ENCODE measurements around the gene TGFBR3.

Gene TGFBR3

DNA sequence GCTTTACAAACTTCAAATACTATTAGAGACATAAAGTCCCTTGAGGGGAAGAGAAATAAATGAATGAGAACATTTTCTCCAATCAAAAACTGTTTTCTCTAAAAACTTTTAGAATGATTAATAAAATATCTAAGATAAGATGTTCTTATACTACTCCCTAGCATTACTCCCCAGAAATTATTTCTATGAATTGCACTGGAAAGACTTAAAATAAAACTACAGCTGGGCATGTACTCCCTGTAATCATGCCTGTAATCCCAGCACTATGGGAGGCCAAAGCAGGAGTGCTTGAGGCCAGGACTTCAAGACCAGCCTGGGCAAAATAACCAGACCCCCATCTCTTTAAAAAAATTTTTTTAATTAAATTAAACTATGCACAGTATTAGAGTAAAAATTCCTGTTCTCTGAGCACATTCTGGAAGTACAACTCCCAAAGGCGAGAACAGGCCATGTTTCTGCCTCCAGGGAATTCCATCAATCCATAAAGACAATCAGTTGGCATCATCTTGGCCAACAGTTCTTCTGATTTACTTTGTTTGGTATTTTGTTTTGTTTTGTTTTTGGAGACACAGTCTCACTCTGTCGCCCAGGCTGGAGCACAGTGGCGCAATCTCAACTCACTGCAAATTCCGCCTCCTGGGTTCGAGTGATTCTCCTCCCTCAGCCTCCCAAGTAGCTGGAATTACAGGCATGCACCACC, 77.9 kb downstream of the TGFBR3 start:
- Histone ChIP-seq H2AFZ (ENCODE audit: low read depth, low read length) (no peak overlapping the region), H4K20me1 (ENCODE audit: insufficient read depth, low read length) (no peaks in the 10 kb centered on the region), H3K79me2 (ENCODE audit: insufficient read depth, low read length) (no peaks in the 10 kb centered on the region), H3K9me3 (ENCODE audit: insufficient read depth, low read length, severe bottlenecking) (no peaks in the 10 kb centered on the region), H3K9ac (ENCODE audit: low read depth, low read length) (no peak overlapping the region), H3K4me3 (ENCODE audit: low read depth in 1 of 2, low read length in 2 of 2) (no peak overlapping the region), H3K4me2 (ENCODE audit: insufficient read depth, low read length) (no peak overlapping the region), H3K27me3 (ENCODE audit: insufficient read depth, low read length, poor library complexity) (no peaks in the 10 kb centered on the region), H3K4me1 (ENCODE audit: insufficient read depth, low read length) (peaks cover 19% of the 10 kb centered on the region), H3K36me3 (ENCODE audit: insufficient read depth, low read length) (no peaks in the 10 kb centered on the region), H3K27ac (ENCODE audit: low read length) (no peak overlapping the region)
- ATAC-seq (ENCODE audit: insufficient read depth, low read depth) (no peak), DNase-seq (no peak)
- TF ChIP-seq EZH2 (IDR thresholded peaks at IDR 0.05; ENCODE audit: borderline replicate concordance, low read depth, low read length, severe bottlenecking), result no peak
- TF ChIP-seq, protein P1, sequence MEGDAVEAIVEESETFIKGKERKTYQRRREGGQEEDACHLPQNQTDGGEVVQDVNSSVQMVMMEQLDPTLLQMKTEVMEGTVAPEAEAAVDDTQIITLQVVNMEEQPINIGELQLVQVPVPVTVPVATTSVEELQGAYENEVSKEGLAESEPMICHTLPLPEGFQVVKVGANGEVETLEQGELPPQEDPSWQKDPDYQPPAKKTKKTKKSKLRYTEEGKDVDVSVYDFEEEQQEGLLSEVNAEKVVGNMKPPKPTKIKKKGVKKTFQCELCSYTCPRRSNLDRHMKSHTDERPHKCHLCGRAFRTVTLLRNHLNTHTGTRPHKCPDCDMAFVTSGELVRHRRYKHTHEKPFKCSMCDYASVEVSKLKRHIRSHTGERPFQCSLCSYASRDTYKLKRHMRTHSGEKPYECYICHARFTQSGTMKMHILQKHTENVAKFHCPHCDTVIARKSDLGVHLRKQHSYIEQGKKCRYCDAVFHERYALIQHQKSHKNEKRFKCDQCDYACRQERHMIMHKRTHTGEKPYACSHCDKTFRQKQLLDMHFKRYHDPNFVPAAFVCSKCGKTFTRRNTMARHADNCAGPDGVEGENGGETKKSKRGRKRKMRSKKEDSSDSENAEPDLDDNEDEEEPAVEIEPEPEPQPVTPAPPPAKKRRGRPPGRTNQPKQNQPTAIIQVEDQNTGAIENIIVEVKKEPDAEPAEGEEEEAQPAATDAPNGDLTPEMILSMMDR (IDR thresholded peaks at IDR 0.05; ENCODE audit: borderline replicate concordance, extremely low read depth, low read length, poor library complexity, severe bottlenecking), result no peak

DNA sequence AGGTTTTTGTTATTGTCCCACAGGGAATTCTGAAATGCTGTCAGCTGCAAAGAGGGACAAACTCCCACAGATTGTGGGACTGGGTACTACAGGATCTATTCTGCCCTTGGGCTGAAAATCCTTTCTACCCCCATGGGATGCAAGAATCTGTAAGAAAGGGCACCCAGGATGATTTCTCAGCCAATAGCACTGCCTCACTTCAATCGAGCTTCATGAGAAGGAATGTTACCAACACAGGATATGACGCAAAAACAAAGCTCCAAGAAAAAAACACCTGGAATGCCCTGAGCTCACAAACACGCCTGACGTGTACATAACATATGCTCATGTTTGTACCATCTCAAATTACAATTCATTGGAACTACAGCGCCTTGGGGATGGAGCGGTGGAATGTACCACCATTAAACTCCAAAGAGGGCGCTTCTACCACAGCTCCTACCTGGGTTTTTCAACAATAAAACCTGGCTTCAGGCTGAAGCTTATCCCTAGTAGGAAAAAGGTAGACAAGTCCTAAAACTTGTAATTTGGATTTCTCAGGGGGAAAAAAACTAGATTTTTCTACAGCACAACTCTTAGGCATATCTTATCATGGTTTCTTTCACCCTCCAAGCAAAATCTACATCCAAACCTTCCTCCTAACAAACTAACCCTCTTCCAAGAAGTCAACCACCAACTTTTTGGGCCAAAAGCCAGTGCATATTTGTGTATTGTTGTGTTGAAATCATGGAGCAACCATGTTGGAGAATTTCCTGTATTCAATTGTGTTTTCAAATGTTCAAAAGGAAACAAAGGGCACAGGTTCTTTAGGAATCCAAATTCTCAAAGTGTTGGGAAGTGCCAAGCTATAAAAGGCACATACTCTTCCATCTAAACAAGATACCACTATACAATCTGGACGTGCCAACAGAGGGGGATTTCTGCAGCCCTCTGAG, 78.9 kb downstream of the TGFBR3 start:
- Histone ChIP-seq H3K79me2 (ENCODE audit: insufficient read depth, low read length) (no peaks in the 10 kb centered on the region), H3K9me3 (ENCODE audit: insufficient read depth, low read length, severe bottlenecking) (no peaks in the 10 kb centered on the region), H4K20me1 (ENCODE audit: insufficient read depth, low read length) (no peaks in the 10 kb centered on the region), H3K4me2 (ENCODE audit: insufficient read depth, low read length) (no peak overlapping the region), H3K36me3 (ENCODE audit: insufficient read depth, low read length) (no peaks in the 10 kb centered on the region), H3K27me3 (ENCODE audit: insufficient read depth, low read length, poor library complexity) (no peaks in the 10 kb centered on the region), H3K27ac (ENCODE audit: low read length) (no peak overlapping the region), H2AFZ (ENCODE audit: low read depth, low read length) (no peak overlapping the region), H3K4me1 (ENCODE audit: insufficient read depth, low read length) (peaks cover 24% of the 10 kb centered on the region), H3K9ac (ENCODE audit: low read depth, low read length) (no peak overlapping the region), H3K4me3 (ENCODE audit: low read depth in 1 of 2, low read length in 2 of 2) (no peak overlapping the region)
- no peak for DNase-seq
- TF ChIP-seq, protein P1 (IDR thresholded peaks at IDR 0.05; ENCODE audit: borderline replicate concordance, extremely low read depth, low read length, poor library complexity, severe bottlenecking), result no peak
- no peak for TF ChIP-seq EZH2 (IDR thresholded peaks at IDR 0.05; ENCODE audit: borderline replicate concordance, low read depth, low read length, severe bottlenecking)
- no peak for ATAC-seq (ENCODE audit: insufficient read depth, low read depth)

DNA sequence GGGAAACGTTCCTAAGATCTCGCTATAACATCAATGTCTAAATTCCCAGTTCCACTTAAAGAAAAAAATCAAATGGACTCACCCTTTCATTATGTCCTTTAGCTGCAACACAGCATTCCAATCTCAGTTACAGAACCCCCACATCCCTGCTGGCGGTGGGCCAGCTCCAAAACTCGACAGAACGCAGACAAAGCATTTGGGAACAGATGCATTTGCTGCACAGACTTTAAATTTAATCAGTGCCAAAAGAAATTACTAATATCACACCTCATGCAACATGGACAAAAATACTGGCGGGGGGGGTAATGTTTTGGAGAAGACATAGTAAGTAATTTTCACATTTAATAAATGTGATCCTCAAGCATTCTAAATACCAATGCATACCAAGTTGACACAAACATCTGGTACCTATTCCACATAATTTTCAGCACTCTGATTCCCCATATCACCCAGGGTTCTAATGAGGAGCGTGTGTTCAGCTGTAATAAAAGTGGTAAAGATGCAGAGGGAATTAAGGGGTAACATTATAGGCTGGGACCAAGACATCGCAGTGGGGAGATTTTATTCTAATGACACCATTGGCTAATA, 79.7 kb downstream of the TGFBR3 start:
- Histone ChIP-seq H3K4me3 (ENCODE audit: low read depth in 1 of 2, low read length in 2 of 2) (no peak overlapping the region), H3K36me3 (ENCODE audit: insufficient read depth, low read length) (no peaks in the 10 kb centered on the region), H3K4me1 (ENCODE audit: insufficient read depth, low read length) (peaks cover 24% of the 10 kb centered on the region), H2AFZ (ENCODE audit: low read depth, low read length) (no peak overlapping the region), H3K79me2 (ENCODE audit: insufficient read depth, low read length) (no peaks in the 10 kb centered on the region), H3K9ac (ENCODE audit: low read depth, low read length) (no peak overlapping the region), H3K27me3 (ENCODE audit: insufficient read depth, low read length, poor library complexity) (no peaks in the 10 kb centered on the region), H3K9me3 (ENCODE audit: insufficient read depth, low read length, severe bottlenecking) (no peaks in the 10 kb centered on the region), H3K4me2 (ENCODE audit: insufficient read depth, low read length) (no peak overlapping the region), H4K20me1 (ENCODE audit: insufficient read depth, low read length) (no peaks in the 10 kb centered on the region), H3K27ac (ENCODE audit: low read length) (no peak overlapping the region)
- TF ChIP-seq EZH2 (IDR thresholded peaks at IDR 0.05; ENCODE audit: borderline replicate concordance, low read depth, low read length, severe bottlenecking), result no peak
- TF ChIP-seq, protein P1 (IDR thresholded peaks at IDR 0.05; ENCODE audit: borderline replicate concordance, extremely low read depth, low read length, poor library complexity, severe bottlenecking), result no peak
- no peak for DNase-seq
- no peak for ATAC-seq (ENCODE audit: insufficient read depth, low read depth)

All from DND-41 (cell line).